Measurements from ENCODE around the gene WNT3.

DNA sequence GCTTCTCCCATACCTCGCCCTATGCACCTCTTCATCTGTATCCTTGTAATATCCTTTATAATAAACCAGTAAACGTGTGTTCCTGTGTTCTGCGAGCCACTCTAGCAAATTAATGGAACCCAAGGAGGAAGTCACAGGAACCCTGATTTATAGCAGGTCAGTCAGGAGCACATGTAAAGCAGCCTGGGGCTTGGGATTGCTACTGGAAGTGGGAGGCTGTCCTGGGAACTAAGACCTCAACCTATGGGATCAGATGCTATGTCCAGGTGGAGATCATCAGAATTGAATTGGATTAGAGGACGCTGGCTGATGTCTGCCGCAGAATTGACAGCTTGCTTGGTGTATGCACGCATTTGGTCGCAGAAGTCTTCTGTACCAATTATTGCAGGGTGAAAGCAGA is 15.7 kb downstream of the WNT3 start:
- TF ChIP-seq, protein P1, sequence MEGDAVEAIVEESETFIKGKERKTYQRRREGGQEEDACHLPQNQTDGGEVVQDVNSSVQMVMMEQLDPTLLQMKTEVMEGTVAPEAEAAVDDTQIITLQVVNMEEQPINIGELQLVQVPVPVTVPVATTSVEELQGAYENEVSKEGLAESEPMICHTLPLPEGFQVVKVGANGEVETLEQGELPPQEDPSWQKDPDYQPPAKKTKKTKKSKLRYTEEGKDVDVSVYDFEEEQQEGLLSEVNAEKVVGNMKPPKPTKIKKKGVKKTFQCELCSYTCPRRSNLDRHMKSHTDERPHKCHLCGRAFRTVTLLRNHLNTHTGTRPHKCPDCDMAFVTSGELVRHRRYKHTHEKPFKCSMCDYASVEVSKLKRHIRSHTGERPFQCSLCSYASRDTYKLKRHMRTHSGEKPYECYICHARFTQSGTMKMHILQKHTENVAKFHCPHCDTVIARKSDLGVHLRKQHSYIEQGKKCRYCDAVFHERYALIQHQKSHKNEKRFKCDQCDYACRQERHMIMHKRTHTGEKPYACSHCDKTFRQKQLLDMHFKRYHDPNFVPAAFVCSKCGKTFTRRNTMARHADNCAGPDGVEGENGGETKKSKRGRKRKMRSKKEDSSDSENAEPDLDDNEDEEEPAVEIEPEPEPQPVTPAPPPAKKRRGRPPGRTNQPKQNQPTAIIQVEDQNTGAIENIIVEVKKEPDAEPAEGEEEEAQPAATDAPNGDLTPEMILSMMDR (IDR thresholded peaks at IDR 0.05 in 2 of 3, conservative IDR thresholded peaks at IDR 0.05 in 1 of 3; ENCODE audit: borderline replicate concordance in 1 of 3, insufficient read depth in 1 of 3, low read depth in 2 of 3, low read length in 2 of 3), result no peak
- TF ChIP-seq POLR2A (IDR thresholded peaks at IDR 0.05; ENCODE audit: borderline replicate concordance, extremely low read depth, insufficient read depth, insufficient read length) (no peak), TCF7L2 (IDR thresholded peaks at IDR 0.05; ENCODE audit: borderline replicate concordance, extremely low read depth, insufficient read depth, insufficient read length) (no peak), POLR2AphosphoS5 (IDR thresholded peaks at IDR 0.05; ENCODE audit: low read depth, low read length) (no peak), ATF3 (IDR thresholded peaks at IDR 0.05) (no peak), SIN3A (IDR thresholded peaks at IDR 0.05; ENCODE audit: low read depth) (no peak), ELF1 (IDR thresholded peaks at IDR 0.05; ENCODE audit: borderline replicate concordance, low read depth) (no peak), JUND (IDR thresholded peaks at IDR 0.05) (no peak), YY1 (IDR thresholded peaks at IDR 0.05; ENCODE audit: extremely low read depth, insufficient replicate concordance, low read depth, low read length) (no peak), ZFX (IDR thresholded peaks at IDR 0.05) (no peak)

Data from HCT116 (cell line).